DND-41 (cell line): ENCODE data around the gene MCF2L.

Experiments
- CTCF ChIP-seq: IDR thresholded peaks from 2 replicates; pipeline ENCODE4 v1.5.1; 2012; ENCODE audit warnings: borderline replicate concordance, low read length, moderate library complexity, mild to moderate bottlenecking; ENCODE audit not compliant: poor library complexity, severe bottlenecking; ENCODE audit errors: extremely low read depth
- EZH2 ChIP-seq: IDR thresholded peaks from 3 replicates; pipeline ENCODE4 v1.6.1; 2012; ENCODE audit warnings: borderline replicate concordance, low read depth, mild to moderate bottlenecking, moderate library complexity, low read length, inconsistent platforms; ENCODE audit not compliant: severe bottlenecking

- TF ChIP-seq CTCF (no peak), EZH2 (no peak)
These were observed 97.1 kb downstream of the MCF2L start for GRCh38 chr13:113066142-113066455.
